ENCODE results near the gene SHB. TPM values are rescaled to one million over a fixed set of nuclear protein-coding genes. Genes with fewer than 3 reads are reported as not detected.

SHB gene
- total RNA-seq, 2 experiments from 2014 or later: 1.1 to 1.2 TPM

GRCh38 chr9:38041564-38042243, 27.3 kb downstream of the SHB start:
- no peaks in the 10 kb centered on the region for H3K4me1 Mint-ChIP-seq (ENCODE audit: low read depth)
- H3K27ac ChIP-seq (ENCODE audit: low read depth in 1 of 2, low read length in 2 of 2): no peak overlapping the region
- H3K27ac Mint-ChIP-seq: no peak overlapping the region
- no peak for ATAC-seq (ENCODE audit: poor library complexity)
- no peaks in the 10 kb centered on the region for H3K9me3 Mint-ChIP-seq
- no peaks in the 10 kb centered on the region for H3K4me1 ChIP-seq (ENCODE audit: insufficient read depth, low read length)
- H3K4me3 ChIP-seq (ENCODE audit: low read length): no peak overlapping the region
- H3K9me3 ChIP-seq (ENCODE audit: control insufficient read depth in 1 of 2, insufficient read depth in 1 of 2, low read length in 2 of 2): no peaks in the 10 kb centered on the region
- H3K36me3 ChIP-seq (ENCODE audit: insufficient read depth, low read length): no peaks in the 10 kb centered on the region
- intact Hi-C loops (cut with DNase I, micrococcal nuclease): no loop called here
- POLR2A ChIA-PET: no interaction called here
- no peak for DNase-seq
- H3K27me3 Mint-ChIP-seq: no peaks in the 10 kb centered on the region
- no peaks in the 10 kb centered on the region for H3K27me3 ChIP-seq (ENCODE audit: control insufficient read depth in 1 of 2, insufficient read depth in 2 of 2, low read length in 2 of 2)
- no peaks in the 10 kb centered on the region for H3K36me3 Mint-ChIP-seq (ENCODE audit: low read depth)
- no peak for TF ChIP-seq CTCF (IDR thresholded peaks at IDR 0.05)
- H3K4me3 Mint-ChIP-seq: no peak overlapping the region
- CTCF ChIA-PET: no interaction called here

DNA sequence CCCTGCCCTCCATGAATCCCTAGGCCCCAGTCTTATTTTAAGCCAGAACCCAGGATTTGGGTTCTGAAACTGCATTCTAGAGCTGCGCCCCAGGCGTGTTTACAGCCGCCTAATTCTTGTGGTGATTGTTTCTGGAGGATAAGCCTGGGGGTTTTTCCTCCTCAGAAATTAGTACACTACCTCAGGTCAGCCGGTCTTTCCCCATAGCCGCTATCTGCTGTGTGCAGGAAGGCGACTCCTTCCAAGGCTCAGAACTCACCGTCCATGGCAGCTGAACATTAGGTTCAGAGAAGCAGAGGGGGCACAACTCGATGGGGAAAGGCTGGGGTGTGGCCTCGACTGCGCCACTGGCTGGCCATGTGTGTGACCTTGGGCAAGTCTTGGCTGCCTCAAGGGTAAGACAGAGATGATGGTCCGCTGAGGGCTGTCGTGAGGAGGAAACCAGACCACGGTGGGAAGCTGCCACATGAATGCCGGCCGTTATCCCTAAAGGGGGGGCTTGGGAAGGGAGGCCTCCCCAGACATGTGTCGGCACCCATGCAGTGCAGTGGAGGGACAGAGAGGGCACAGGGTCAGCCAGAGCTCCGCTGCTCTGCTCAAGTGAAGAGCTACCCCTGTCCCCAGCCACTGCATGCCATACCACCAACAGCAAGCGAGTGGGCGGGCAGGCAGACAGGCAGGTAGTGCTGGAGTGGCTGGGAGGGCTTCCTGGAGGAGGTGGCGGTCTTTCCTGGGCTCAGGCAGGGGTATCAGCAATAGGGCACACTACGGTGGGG, 28.9 kb downstream of the SHB start:
- no peak overlapping the region for H3K27ac ChIP-seq (ENCODE audit: low read depth in 1 of 2, low read length in 2 of 2)
- POLR2A ChIA-PET: no interaction called here

More for the DNA sequence above, 28.9 kb downstream of the SHB start:
- H3K4me1 ChIP-seq (ENCODE audit: insufficient read depth, low read length): no peaks in the 10 kb centered on the region
- CTCF ChIA-PET: no interaction called here
- no peak overlapping the region for H3K4me3 ChIP-seq (ENCODE audit: low read length)
- ATAC-seq (ENCODE audit: poor library complexity) (no peak), DNase-seq (no peak)
- Mint-ChIP-seq H3K9me3 (no peaks in the 10 kb centered on the region), H3K4me1 (ENCODE audit: low read depth) (no peaks in the 10 kb centered on the region), H3K36me3 (ENCODE audit: low read depth) (no peaks in the 10 kb centered on the region), H3K27ac (no peak overlapping the region), H3K4me3 (no peak overlapping the region), H3K27me3 (no peaks in the 10 kb centered on the region)
- no peaks in the 10 kb centered on the region for H3K9me3 ChIP-seq (ENCODE audit: control insufficient read depth in 1 of 2, insufficient read depth in 1 of 2, low read length in 2 of 2)
- no peaks in the 10 kb centered on the region for H3K36me3 ChIP-seq (ENCODE audit: insufficient read depth, low read length)
- intact Hi-C loops (cut with DNase I, micrococcal nuclease): no loop called here
- TF ChIP-seq CTCF (IDR thresholded peaks at IDR 0.05): no peak
- no peaks in the 10 kb centered on the region for H3K27me3 ChIP-seq (ENCODE audit: control insufficient read depth in 1 of 2, insufficient read depth in 2 of 2, low read length in 2 of 2)
